GM12878 (cell line): ENCODE measurements around the gene NEK2. TPM values are rescaled to one million over a fixed set of nuclear protein-coding genes. Genes with fewer than 3 reads are reported as not detected.

Experiments
- ATAC-seq: fragments of 200-7000 bp; cut with Tn5 transposase; 3 replicates; pipeline ENCODE4 v1.9.1; 2020; ENCODE audit warnings: mild to moderate bottlenecking, moderate library complexity
- BruUV-seq: library from RNA; stranded (reverse); fragments of 400-500 nt; replicated peaks from 2 replicates; lab custom pipeline; 2021; lab: Mats Ljungman, UMichigan
- CTCF ChIA-PET: fragments of 300-600 bp; sonication (Branson Sonifier 250); formaldehyde crosslinking; extraction: SDS; loops from one replicate; lab custom pipeline; 2021; ENCODE audit warnings: inconsistent platforms; lab: Yijun Ruan, JAX
- POLR2A ChIA-PET: fragments of 350-600 bp; formaldehyde crosslinking; extraction: SDS; loops from one replicate; lab custom pipeline; 2021; ENCODE audit warnings: inconsistent platforms; lab: Charles Lee
- RAD21 ChIA-PET: fragments of 300-600 bp; sonication (Branson Sonifier 250); formaldehyde crosslinking; loops from one replicate; lab custom pipeline; 2023; ENCODE audit warnings: antibody characterized with exemption; ENCODE audit not compliant: unreplicated experiment; lab: Charles Lee
- SMC1A ChIA-PET: fragments of 300-600 bp; sonication (Branson Sonifier 250); formaldehyde crosslinking; loops from one replicate; lab custom pipeline; 2023; ENCODE audit not compliant: unreplicated experiment, uncharacterized antibody; lab: Charles Lee
- DNase-seq: peaks from one replicate; pipeline ENCODE4 v3.0.0-alpha.2; 2011; ENCODE audit warnings: low read depth, low spot score
- FAIRE-seq: peaks from 3 replicates; lab custom pipeline; 2011; peaks lifted over from hg19 to GRCh38; lab: Jason Lieb, UNC
- H2AFZ ChIP-seq: 2 replicates; pipeline ENCODE4 v1.6.0; 2011; ENCODE audit warnings: low read depth, low read length, control low read depth; ENCODE audit not compliant: control insufficient read depth
- H3K27ac ChIP-seq: 2 replicates; pipeline ENCODE4 v1.5.1; 2011; ENCODE audit warnings: control low read depth; ENCODE audit not compliant: control insufficient read depth, insufficient read depth
- H3K27me3 ChIP-seq, 2 experiments: replicated peaks in 1 of 2; 2 replicates each; pipeline versions ENCODE4 v1.6.0 to v1.6.1; 2011; ENCODE audit warnings: low read length in 1 of 2; ENCODE audit not compliant: control insufficient read depth in 2 of 2, insufficient read depth in 2 of 2
- H3K36me3 ChIP-seq, 2 experiments: 2 replicates each; pipeline ENCODE4 v1.5.1; 2011; ENCODE audit warnings: low read length in 1 of 2; ENCODE audit not compliant: control insufficient read depth in 2 of 2, insufficient read depth in 2 of 2
- H3K4me1 ChIP-seq: 2 replicates; pipeline ENCODE4 v1.6.1; 2011; ENCODE audit warnings: mild to moderate bottlenecking, low read length, moderate library complexity, mixed read lengths; ENCODE audit not compliant: control insufficient read depth, insufficient read depth
- H3K4me2 ChIP-seq: 2 replicates; pipeline ENCODE4 v1.6.0; 2011; ENCODE audit warnings: control low read depth; ENCODE audit not compliant: control insufficient read depth, insufficient read depth
- H3K4me3 ChIP-seq: fragments of 200-600 bp; sonication (generic); 2 replicates; pipeline ENCODE4 v1.5.1; 2016
- H3K79me2 ChIP-seq: 2 replicates; pipeline ENCODE4 v1.6.0; 2011; ENCODE audit warnings: low read length; ENCODE audit not compliant: control insufficient read depth, insufficient read depth
- H3K9ac ChIP-seq: 2 replicates; pipeline ENCODE4 v1.8.0; 2011; ENCODE audit warnings: low read length, control low read depth, mixed read lengths; ENCODE audit not compliant: control insufficient read depth, insufficient read depth
- H3K9me3 ChIP-seq: replicated peaks from 3 replicates; pipeline ENCODE4 v1.5.1; 2011; ENCODE audit warnings: mild to moderate bottlenecking, low read length; ENCODE audit not compliant: control insufficient read depth, insufficient read depth
- H4K20me1 ChIP-seq: 2 replicates; pipeline ENCODE4 v1.6.0; 2011; ENCODE audit not compliant: control insufficient read depth, insufficient read depth
- BCL11A ChIP-seq: IDR thresholded peaks from 2 replicates; pipeline ENCODE4 v1.6.1; 2011; ENCODE audit warnings: low read depth, low read length
- GABPA ChIP-seq: IDR thresholded peaks from 2 replicates; pipeline ENCODE4 v1.6.1; 2014; ENCODE audit warnings: antibody characterized with exemption, low read depth, mild to moderate bottlenecking, inconsistent platforms
- HSF1 ChIP-seq: fragments of 150-350 bp; IDR thresholded peaks from 2 replicates; pipeline ENCODE4 v1.6.1; 2014; ENCODE audit warnings: mild to moderate bottlenecking, low read depth, low read length
- IRF4 ChIP-seq: IDR thresholded peaks from 2 replicates; pipeline ENCODE4 v1.6.1; 2011; ENCODE audit warnings: low read depth, low read length
- IRF5 ChIP-seq: fragments of 450-650 bp; IDR thresholded peaks from 2 replicates; pipeline ENCODE4 v1.6.1; 2017; ENCODE audit warnings: borderline replicate concordance
- MEF2B ChIP-seq: fragments of 450-650 bp; IDR thresholded peaks from 2 replicates; pipeline ENCODE4 v1.6.1; 2018; ENCODE audit warnings: mild to moderate bottlenecking, moderate library complexity; ENCODE audit not compliant: partially characterized antibody, poor library complexity, severe bottlenecking
- NBN ChIP-seq: fragments of 450-650 bp; IDR thresholded peaks from 2 replicates; pipeline ENCODE4 v1.6.1; 2016
- PBX3 ChIP-seq: IDR thresholded peaks from 2 replicates; pipeline ENCODE4 v1.6.1; 2011; ENCODE audit warnings: mild to moderate bottlenecking, low read depth, low read length, moderate library complexity; ENCODE audit not compliant: insufficient replicate concordance
- POU2F2 ChIP-seq: IDR thresholded peaks from 3 replicates; pipeline ENCODE4 v1.6.1; 2011; ENCODE audit warnings: low read depth, mild to moderate bottlenecking, low read length, borderline replicate concordance
- REST ChIP-seq: IDR thresholded peaks from 2 replicates; pipeline ENCODE4 v1.6.1; 2012; ENCODE audit warnings: mild to moderate bottlenecking, low read depth, low read length
- SREBF2 ChIP-seq: IDR thresholded peaks from 2 replicates; pipeline ENCODE4 v1.6.1; 2012; ENCODE audit warnings: mild to moderate bottlenecking, low read length
- USF1 ChIP-seq: IDR thresholded peaks from 2 replicates; pipeline ENCODE4 v1.6.1; 2011; ENCODE audit warnings: borderline replicate concordance, low read depth, mild to moderate bottlenecking, moderate library complexity, mixed read lengths, low read length; ENCODE audit not compliant: insufficient read depth; ENCODE audit errors: extremely low read length
- WGBS: methylation state at CpG from one replicate; pipeline ENCODE4 v1.1.6; 2016; ENCODE audit warnings: low lambda C conversion rate; ENCODE audit not compliant: insufficient replicate concordance, insufficient coverage; ENCODE audit errors: missing lambda C conversion rate; 5-methylcytosine and 5-hydroxymethylcytosine counted together
- in situ Hi-C: fragments of 300-500 bp; cut with MboI; formaldehyde crosslinking; loops from 9 replicates; pipeline ENCODE4 v1.14.3; 2018; ENCODE audit warnings: mixed read lengths
- intact Hi-C: fragments of 100-400 bp; cut with micrococcal nuclease; formaldehyde crosslinking; loops from one replicate; pipeline ENCODE4 v1.14.2; 2022; ENCODE audit not compliant: unreplicated experiment
- polyA plus RNA-seq, 11 experiments: library from polyadenylated mRNA; depleted of rRNA in 4 of 11; unstranded in 6 of 11; stranded (reverse) in 5 of 11; fragments of >200 nt; fragmentation: Nextera tagmentation in 4 of 11; fragmentation: Illumina TruSeq in 1 of 11; extraction: Ambion mirVana in 4 of 11; extraction: Trizol in 1 of 11; gene quantifications; 1 replicate in 1 of 11; 2 replicates in 10 of 11; pipeline versions ENCODE4 v1.2.1 to v1.2.3, GENCODE V29; 2011 to 2016; ENCODE audit warnings: inconsistent platforms in 2 of 11, missing spikeins in 2 of 11, low read depth in 1 of 11
- total RNA-seq, 4 experiments: library from RNA; depleted of rRNA in 3 of 4; stranded (reverse); fragments of >200 nt in 3 of 4; fragmentation: Illumina TruSeq in 1 of 4; extraction: Trizol in 1 of 4; gene quantifications; 2 replicates each; pipeline versions ENCODE4 v1.2.1 to v1.2.3, GENCODE V29; 2013 to 2021

Gene NEK2
- total and polyA plus RNA-seq, 10 of the 15 experiments (the other 5 are each of a cell fraction or from before 2014, with no cell fraction given), result 16.7 to 49.7 (median 36.9) TPM

GRCh38 chr1:211714154-211714553 is 38.7 kb upstream of the NEK2 start:
- RAD21 ChIA-PET, result no interaction called here
- WGBS, result 87% methylated on average over 5 of the region's 5 CpGs
- Histone ChIP-seq H3K9ac (no peak overlapping the region), H3K4me2 (no peak overlapping the region), H3K27ac (no peak overlapping the region), H3K79me2 (no peaks in the 10 kb centered on the region), H3K9me3 (no peaks in the 10 kb centered on the region; the same call in 2 of the 3 replicates), H3K27me3 (no peaks in the 10 kb centered on the region), H3K4me1 (no peaks in the 10 kb centered on the region), H4K20me1 (no peaks in the 10 kb centered on the region), H2AFZ (no peak overlapping the region), H3K36me3 (no peaks in the 10 kb centered on the region), H3K4me3 (no peak overlapping the region)
- CTCF ChIA-PET, result no interaction called here
- BruUV-seq, result no TSS peak
- ATAC-seq (no peak), FAIRE-seq (no peak), DNase-seq (no peak)
- in situ Hi-C loops, result no loop called here
- SMC1A ChIA-PET, result no interaction called here
- POLR2A ChIA-PET, result no interaction called here
- TF ChIP-seq MEF2B, result no peak
- TF ChIP-seq HSF1, result no peak
- no peak for TF ChIP-seq IRF4
- no peak for TF ChIP-seq BCL11A
- no peak for TF ChIP-seq REST
- no peak for TF ChIP-seq GABPA
- TF ChIP-seq PBX3, result no peak
- no peak for TF ChIP-seq NBN
- TF ChIP-seq POU2F2, result no peak
- TF ChIP-seq SREBF2, result no peak
- no peak for TF ChIP-seq USF1
- no peak for TF ChIP-seq IRF5
- intact Hi-C loops, result no loop called here
